K562 (cell line): ENCODE measurements around the gene LMF2. TPM values are rescaled to one million over a fixed set of nuclear protein-coding genes. Genes with fewer than 3 reads are reported as not detected.

ENCODE experiments used
- ESRRA ChIP-seq: fragments of 450-650 bp; IDR thresholded peaks from 2 replicates; pipeline ENCODE4 v1.6.1; 2014; ENCODE audit warnings: low read depth, mild to moderate bottlenecking, moderate library complexity, borderline replicate concordance
- ETV6 ChIP-seq, 3 experiments: fragments of 150-350 bp in 1 of 3; sonication (generic) in 1 of 3; formaldehyde crosslinking in 1 of 3; IDR thresholded peaks; 2 replicates each; pipeline versions ENCODE4 v1.6.1 to v1.8.0; 2014 to 2022; ENCODE audit warnings: borderline replicate concordance in 2 of 3, low read depth in 2 of 3, antibody characterized with exemption in 1 of 3, low read length in 1 of 3, mild to moderate bottlenecking in 1 of 3, missing genetic modification reagents in 1 of 3
- FUS ChIP-seq: fragments of 200-400 bp; formaldehyde crosslinking; optimal IDR thresholded peaks from 2 replicates; pipeline ENCODE3; 2017; ENCODE audit warnings: low read depth, low read length
- MAFK ChIP-seq: IDR thresholded peaks from 2 replicates; pipeline ENCODE4 v1.6.1; 2011; ENCODE audit warnings: low read length, improper control_type of control experiment
- MGA ChIP-seq: fragments of 450-650 bp; IDR thresholded peaks from 2 replicates; pipeline ENCODE4 v1.6.1; 2016; ENCODE audit warnings: mild to moderate bottlenecking, moderate library complexity
- MTA3 ChIP-seq: fragments of 450-650 bp; formaldehyde crosslinking; IDR thresholded peaks from 2 replicates; pipeline ENCODE4 v1.6.1; 2017; ENCODE audit warnings: mild to moderate bottlenecking, borderline replicate concordance
- PCBP1 ChIP-seq: fragments of 200-400 bp; formaldehyde crosslinking; IDR thresholded peaks from 2 replicates; pipeline ENCODE4 v1.6.1; 2018; ENCODE audit warnings: mild to moderate bottlenecking, low read depth, low read length; ENCODE audit not compliant: poor library complexity, severe bottlenecking
- RBM39 ChIP-seq: fragments of 200-400 bp; formaldehyde crosslinking; optimal IDR thresholded peaks from 2 replicates; pipeline ENCODE3; 2018; ENCODE audit warnings: low read depth, low read length
- SAFB ChIP-seq: fragments of 200-400 bp; formaldehyde crosslinking; IDR thresholded peaks from 2 replicates; pipeline ENCODE4 v1.6.1; 2017; ENCODE audit warnings: low read depth, low read length, borderline replicate concordance
- SNAPC5 ChIP-seq: fragments of 250-450 bp; sonication (Bioruptor Pico); IDR thresholded peaks from 2 replicates; pipeline ENCODE4 v1.8.0; 2021; ENCODE audit warnings: moderate library complexity, mild to moderate bottlenecking, inconsistent platforms
- ZNF512 ChIP-seq: IDR thresholded peaks from 2 replicates; pipeline ENCODE4 v1.6.1; 2016; ENCODE audit warnings: missing genetic modification characterization, missing compliant biosample characterization
- ZNF583 ChIP-seq: fragments of 250-450 bp; sonication (Bioruptor Pico); IDR thresholded peaks from 2 replicates; pipeline ENCODE4 v1.4.0; 2020
- ZNF79 ChIP-seq: fragments of 250-450 bp; sonication (Bioruptor Pico); IDR thresholded peaks from 2 replicates; pipeline ENCODE4 v1.4.0; 2020; ENCODE audit warnings: low read depth, mild to moderate bottlenecking, moderate library complexity
- polyA plus RNA-seq, 8 experiments: library from polyadenylated mRNA; depleted of rRNA in 4 of 8; stranded (reverse) in 5 of 8; unstranded in 3 of 8; fragments of >200 nt; fragmentation: Nextera tagmentation in 2 of 8; fragmentation: Illumina TruSeq in 1 of 8; extraction: Ambion mirVana in 2 of 8; extraction: Trizol in 1 of 8; gene quantifications; 2 replicates each; pipeline versions ENCODE4 v1.2.1 to v1.2.3, GENCODE V29; 2011 to 2014; ENCODE audit warnings: inconsistent platforms in 1 of 8, missing spikeins in 1 of 8
- total RNA-seq, 7 experiments: library from RNA; depleted of rRNA in 6 of 7; stranded (reverse); fragments of >200 nt in 6 of 7; fragmentation: Illumina TruSeq in 2 of 7; extraction: Trizol in 2 of 7; gene quantifications; 2 replicates each; pipeline versions ENCODE4 v1.2.1 to v1.2.3, GENCODE V29; 2011 to 2021; ENCODE audit warnings: low replicate concordance in 1 of 7

Gene LMF2
- total and polyA plus RNA-seq, 9 of the 15 experiments (the other 6 are each of a cell fraction or from before 2014, with no cell fraction given), result 0.08 to 37.1 (median 7.6) TPM

GRCh38 chr22:50526108-50526833, 18.8 kb upstream of the LMF2 start (continued):
- peak; percentile 3 for TF ChIP-seq FUS
- TF ChIP-seq SNAPC5, result no peak
- peak; percentile 97 for TF ChIP-seq SAFB
- TF ChIP-seq ZNF583 (CRISPR knock-in tag), result no peak
- TF ChIP-seq ESRRA, result no peak
- no peak for TF ChIP-seq RBM39
- no peak for TF ChIP-seq ZNF512 (tag)
- TF ChIP-seq MGA, result peak; percentile 81
- TF ChIP-seq MTA3, result peak; percentile 60; the same call in 1 of the 2 replicates
- TF ChIP-seq ZNF79 (CRISPR knock-in tag), result no peak
- no peak for TF ChIP-seq PCBP1
- no peak for TF ChIP-seq MAFK
- no peak for TF ChIP-seq ETV6 (IDR thresholded peaks at IDR 0.05; ENCODE audit: borderline replicate concordance in 1 of 2, low read depth in 2 of 2, low read length in 1 of 2)
- no peak for TF ChIP-seq ETV6 (CRISPR knock-in tag; IDR thresholded peaks at IDR 0.05; ENCODE audit: borderline replicate concordance)
